Type B pancreatic cell (in vitro differentiated cells): ENCODE results near the gene WDFY1. TPM values are rescaled to one million over a fixed set of nuclear protein-coding genes. Genes with fewer than 3 reads are reported as not detected.

Experiments
- DNase-seq: peaks from one replicate; pipeline ENCODE4 v3.0.0; 2021; ENCODE audit warnings: mixed read lengths; ENCODE audit not compliant: unreplicated experiment; ENCODE audit errors: extremely low spot score
- H3K27ac Mint-ChIP-seq: 2 replicates; pipeline ENCODE4 v1.8.0; 2021; ENCODE audit warnings: mild to moderate bottlenecking, mixed read lengths
- H3K27me3 Mint-ChIP-seq: 2 replicates; pipeline ENCODE4 v1.8.0; 2021; ENCODE audit warnings: mixed read lengths
- H3K36me3 Mint-ChIP-seq: 2 replicates; pipeline ENCODE4 v1.8.0; 2021; ENCODE audit warnings: mixed read lengths
- H3K4me1 Mint-ChIP-seq: one replicate; pipeline ENCODE4 v1.8.0; 2021; ENCODE audit warnings: mixed read lengths; ENCODE audit not compliant: unreplicated experiment
- H3K4me3 Mint-ChIP-seq: 2 replicates; pipeline ENCODE4 v1.8.0; 2021; ENCODE audit warnings: mild to moderate bottlenecking, mixed read lengths
- H3K9me3 Mint-ChIP-seq: 2 replicates; pipeline ENCODE4 v1.8.0; 2021; ENCODE audit warnings: mixed read lengths
- CTCF ChIP-seq: fragments of 200-600 bp; sonication (generic); conservative IDR thresholded peaks from 2 replicates; pipeline ENCODE4 v1.5.0; 2021; ENCODE audit warnings: antibody characterized with exemption, mild to moderate bottlenecking
- total RNA-seq: library from RNA; stranded (reverse); gene quantifications from 2 replicates; pipeline ENCODE4 v1.2.1, GENCODE V29; 2021; ENCODE audit warnings: low replicate concordance

The WDFY1 gene
- total RNA-seq, 1 donor from 2014 or later: 45.5 TPM

- no peak for DNase-seq
- H3K36me3 Mint-ChIP-seq: peaks cover 33% of the 10 kb centered on the region
- no peaks in the 10 kb centered on the region for H3K27me3 Mint-ChIP-seq
- no peak overlapping the region for H3K27ac Mint-ChIP-seq
- no peak overlapping the region for H3K4me3 Mint-ChIP-seq
- no peak for TF ChIP-seq CTCF
- no peaks in the 10 kb centered on the region for H3K9me3 Mint-ChIP-seq
- H3K4me1 Mint-ChIP-seq: no peaks in the 10 kb centered on the region
Measured at GRCh38 chr2:223900531-223900930, 44.6 kb downstream of the WDFY1 start.

GRCh38 chr2:223900066-223900465, 45.1 kb downstream of the WDFY1 start:
- H3K9me3 Mint-ChIP-seq: no peaks in the 10 kb centered on the region
- no peak overlapping the region for H3K4me3 Mint-ChIP-seq
- no peaks in the 10 kb centered on the region for H3K4me1 Mint-ChIP-seq
- H3K27ac Mint-ChIP-seq: no peak overlapping the region
- TF ChIP-seq CTCF: no peak
- DNase-seq: no peak
- H3K36me3 Mint-ChIP-seq: peaks cover 32% of the 10 kb centered on the region
- no peaks in the 10 kb centered on the region for H3K27me3 Mint-ChIP-seq

DNA sequence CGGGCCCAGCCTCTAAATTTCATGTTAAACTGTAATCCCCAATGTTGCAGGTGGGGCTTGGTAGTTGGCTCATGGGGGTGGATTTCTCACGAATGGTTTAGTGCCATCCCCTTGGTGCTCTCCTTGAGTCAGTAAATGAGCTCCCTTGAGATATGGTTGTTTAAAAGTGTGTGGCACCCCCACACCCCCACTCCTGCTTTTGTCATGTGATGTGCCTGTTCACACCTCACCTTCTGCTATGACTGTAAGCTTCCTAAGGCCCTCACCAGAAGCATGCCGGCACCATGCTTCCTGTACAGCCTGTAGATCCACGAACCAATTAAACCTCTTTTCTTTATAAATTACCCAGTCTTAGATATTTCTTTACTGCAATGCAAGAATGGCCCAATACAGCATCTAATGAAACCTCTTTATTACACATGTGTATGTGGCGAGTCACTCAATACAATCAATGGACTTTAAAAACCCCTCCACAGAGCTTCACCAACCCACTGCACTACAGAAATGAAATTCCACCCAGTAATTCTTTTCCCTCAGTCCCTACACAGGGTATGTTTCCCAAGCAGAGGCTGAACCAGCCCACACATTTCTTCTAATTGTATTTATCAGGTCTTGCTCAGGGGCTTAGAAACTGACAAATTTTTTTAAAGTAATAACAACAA, 47.3 kb downstream of the WDFY1 start:
- no peak for DNase-seq
- Mint-ChIP-seq H3K27ac (no peak overlapping the region), H3K4me3 (no peak overlapping the region), H3K9me3 (no peaks in the 10 kb centered on the region), H3K36me3 (peaks cover 39% of the 10 kb centered on the region), H3K4me1 (no peaks in the 10 kb centered on the region), H3K27me3 (no peaks in the 10 kb centered on the region)
- no peak for TF ChIP-seq CTCF

GRCh38 chr2:223896833-223897311, 48.3 kb downstream of the WDFY1 start:
- no peak overlapping the region for H3K4me3 Mint-ChIP-seq
- no peaks in the 10 kb centered on the region for H3K9me3 Mint-ChIP-seq
- H3K4me1 Mint-ChIP-seq: no peaks in the 10 kb centered on the region
- H3K27ac Mint-ChIP-seq: no peak overlapping the region
- H3K36me3 Mint-ChIP-seq: peaks cover 43% of the 10 kb centered on the region
- H3K27me3 Mint-ChIP-seq: no peaks in the 10 kb centered on the region
- no peak for DNase-seq
- no peak for TF ChIP-seq CTCF

- Mint-ChIP-seq H3K27ac (no peak overlapping the region), H3K36me3 (peaks cover 40% of the 10 kb centered on the region), H3K4me1 (no peaks in the 10 kb centered on the region), H3K4me3 (no peak overlapping the region), H3K27me3 (no peaks in the 10 kb centered on the region), H3K9me3 (no peaks in the 10 kb centered on the region)
- DNase-seq: no peak
- TF ChIP-seq CTCF: no peak
Measured at GRCh38 chr2:223894968-223895367, 50.2 kb downstream of the WDFY1 start.

GRCh38 chr2:223894009-223894408, 51.1 kb downstream of the WDFY1 start:
- peaks cover 43% of the 10 kb centered on the region for H3K36me3 Mint-ChIP-seq
- H3K27ac Mint-ChIP-seq: no peak overlapping the region
- H3K4me1 Mint-ChIP-seq: no peaks in the 10 kb centered on the region
- H3K9me3 Mint-ChIP-seq: no peaks in the 10 kb centered on the region
- no peak overlapping the region for H3K4me3 Mint-ChIP-seq
- no peaks in the 10 kb centered on the region for H3K27me3 Mint-ChIP-seq
- TF ChIP-seq CTCF: no peak
- DNase-seq: no peak
